Natural killer cell (primary cell): ENCODE data around the gene CCDC8. TPM values are rescaled to one million over a fixed set of nuclear protein-coding genes. Genes with fewer than 3 reads are reported as not detected.

Experiments used
- ATAC-seq, 3 donors: fragments of 150-1000 bp in 2 of 3; fragments of 200-7000 bp in 1 of 3; cut with Tn5 transposase; 1 replicate in 1 of 3; 2 replicates in 2 of 3; pipeline ENCODE4 v1.10.0; 2021; ENCODE audit warnings: mild to moderate bottlenecking in 2 of 3, moderate library complexity in 2 of 3
- DNase-seq, 2 donors: peaks; one replicate each; pipeline versions ENCODE4 v3.0.0 to v3.0.0-alpha.2; 2013 to 2021; ENCODE audit warnings: mixed read lengths in 1 of 2
- H3K27ac ChIP-seq: one replicate; pipeline ENCODE4 v1.5.1; 2013; ENCODE audit warnings: mild to moderate bottlenecking, low read length
- H3K27me3 ChIP-seq: one replicate; pipeline ENCODE4 v1.6.1; 2013; ENCODE audit warnings: low read length; ENCODE audit not compliant: control insufficient read depth, insufficient read depth
- H3K36me3 ChIP-seq: one replicate; pipeline ENCODE4 v1.6.1; 2013; ENCODE audit warnings: low read length; ENCODE audit not compliant: control insufficient read depth, insufficient read depth
- H3K4me1 ChIP-seq: one replicate; pipeline ENCODE4 v1.6.1; 2013; ENCODE audit warnings: low read length; ENCODE audit not compliant: control insufficient read depth, insufficient read depth
- H3K4me3 ChIP-seq: one replicate; pipeline ENCODE4 v1.5.1; 2013; ENCODE audit warnings: low read length
- H3K9me3 ChIP-seq: one replicate; pipeline ENCODE4 v1.6.1; 2013; ENCODE audit warnings: low read length; ENCODE audit not compliant: control insufficient read depth, insufficient read depth
- H3K27ac Mint-ChIP-seq, 2 donors: one replicate each; pipeline ENCODE4 v1.8.0; 2022; ENCODE audit warnings: mild to moderate bottlenecking in 2 of 2, mixed read lengths in 2 of 2, moderate library complexity in 1 of 2
- H3K27me3 Mint-ChIP-seq, 2 donors: one replicate each; pipeline ENCODE4 v1.8.0; 2022; ENCODE audit warnings: low read depth in 2 of 2, mixed read lengths in 2 of 2
- H3K36me3 Mint-ChIP-seq: one replicate; pipeline ENCODE4 v1.8.0; 2022; ENCODE audit warnings: mixed read lengths
- H3K4me1 Mint-ChIP-seq, 2 donors: one replicate each; pipeline ENCODE4 v1.8.0; 2022; ENCODE audit warnings: mixed read lengths in 2 of 2
- H3K4me3 Mint-ChIP-seq: one replicate; pipeline ENCODE4 v1.8.0; 2022; ENCODE audit warnings: mild to moderate bottlenecking, moderate library complexity, mixed read lengths
- H3K9me3 Mint-ChIP-seq, 2 donors: one replicate each; pipeline ENCODE4 v1.8.0; 2022; ENCODE audit warnings: mixed read lengths in 2 of 2
- WGBS: methylation state at CpG from one replicate; pipeline ENCODE4 v1.1.7; 2013; ENCODE audit warnings: missing lambda C conversion rate; ENCODE audit not compliant: insufficient coverage; 5-methylcytosine and 5-hydroxymethylcytosine counted together
- intact Hi-C: fragments of 100-400 bp; cut with micrococcal nuclease; formaldehyde crosslinking; loops from one replicate; pipeline ENCODE4 v1.14.2; 2022
- total RNA-seq, 4 donors: library from RNA; stranded (reverse); fragments of 120-200 nt in 1 of 4; gene quantifications; one replicate each; pipeline versions ENCODE4 v1.2.3 to v1.2.4, GENCODE V29; 2013 to 2022
- TF ChIP-seq, protein P1 (sequence below): fragments of 200-600 bp; IDR thresholded peaks from one replicate; pipeline ENCODE4 v1.8.0; 2022; ENCODE audit warnings: antibody characterized with exemption

The CCDC8 gene
- total RNA-seq, 3 donors from 2014 or later (not counting 1 experiment from before 2014, with no cell fraction given): not detected

DNA sequence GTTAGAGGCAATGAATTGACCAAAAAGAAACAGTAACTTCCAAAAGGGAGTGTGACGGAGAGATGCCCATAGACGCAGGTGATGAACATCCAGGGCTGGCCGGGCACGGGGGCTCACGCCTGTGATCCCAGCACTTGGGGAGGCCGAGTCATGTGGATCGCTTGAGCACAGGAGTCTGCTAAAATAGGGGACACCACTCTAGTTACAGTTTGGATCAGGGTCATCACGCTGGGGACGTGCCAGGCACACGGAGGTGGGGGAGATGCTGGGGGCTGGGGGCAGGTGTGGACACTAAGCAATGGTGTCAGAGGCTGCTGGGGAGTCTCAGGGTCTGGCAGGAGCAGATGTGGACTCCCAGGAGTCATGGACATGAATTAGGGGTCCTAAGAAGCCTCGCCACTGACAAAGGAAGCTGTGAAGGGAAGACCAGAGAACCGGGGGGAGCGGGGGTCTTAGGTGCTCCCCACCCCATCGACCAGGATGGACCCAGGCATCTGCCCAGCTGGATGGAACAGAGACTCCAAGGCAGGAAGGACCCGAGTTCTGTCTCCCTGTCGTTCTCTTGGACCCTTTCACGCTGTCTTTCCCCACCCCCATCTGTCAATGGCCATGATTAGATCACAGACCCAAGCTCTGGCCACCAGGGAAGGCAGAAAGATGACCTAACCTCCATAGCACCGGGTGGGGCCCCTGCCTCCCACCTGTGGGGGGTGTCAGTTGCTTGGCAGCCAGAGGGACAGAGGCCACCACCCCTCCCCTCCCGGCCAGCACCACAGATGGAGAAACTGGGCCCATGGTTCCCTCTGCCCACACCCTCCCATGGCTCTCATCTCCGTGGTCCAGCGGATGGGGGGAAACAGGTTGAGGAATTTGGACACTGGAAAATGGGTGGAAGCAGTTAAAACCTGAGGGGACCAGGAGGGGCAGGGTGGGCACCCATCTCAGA lies 19.6 kb downstream of the CCDC8 start:
- Histone ChIP-seq H3K27ac (no peak overlapping the region), H3K9me3 (no peaks in the 10 kb centered on the region), H3K36me3 (peaks cover 36% of the 10 kb centered on the region), H3K27me3 (no peaks in the 10 kb centered on the region), H3K4me1 (peaks cover 4% of the 10 kb centered on the region), H3K4me3 (no peak overlapping the region)
- H3K4me1 Mint-ChIP-seq: peaks cover 5 to 6% of the 10 kb centered on the region in 2 donors
- no peaks in the 10 kb centered on the region for H3K36me3 Mint-ChIP-seq
- TF ChIP-seq, protein P1, sequence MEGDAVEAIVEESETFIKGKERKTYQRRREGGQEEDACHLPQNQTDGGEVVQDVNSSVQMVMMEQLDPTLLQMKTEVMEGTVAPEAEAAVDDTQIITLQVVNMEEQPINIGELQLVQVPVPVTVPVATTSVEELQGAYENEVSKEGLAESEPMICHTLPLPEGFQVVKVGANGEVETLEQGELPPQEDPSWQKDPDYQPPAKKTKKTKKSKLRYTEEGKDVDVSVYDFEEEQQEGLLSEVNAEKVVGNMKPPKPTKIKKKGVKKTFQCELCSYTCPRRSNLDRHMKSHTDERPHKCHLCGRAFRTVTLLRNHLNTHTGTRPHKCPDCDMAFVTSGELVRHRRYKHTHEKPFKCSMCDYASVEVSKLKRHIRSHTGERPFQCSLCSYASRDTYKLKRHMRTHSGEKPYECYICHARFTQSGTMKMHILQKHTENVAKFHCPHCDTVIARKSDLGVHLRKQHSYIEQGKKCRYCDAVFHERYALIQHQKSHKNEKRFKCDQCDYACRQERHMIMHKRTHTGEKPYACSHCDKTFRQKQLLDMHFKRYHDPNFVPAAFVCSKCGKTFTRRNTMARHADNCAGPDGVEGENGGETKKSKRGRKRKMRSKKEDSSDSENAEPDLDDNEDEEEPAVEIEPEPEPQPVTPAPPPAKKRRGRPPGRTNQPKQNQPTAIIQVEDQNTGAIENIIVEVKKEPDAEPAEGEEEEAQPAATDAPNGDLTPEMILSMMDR: no peak
- intact Hi-C loops: loop anchor here (2.0 kb wide), 1 partner anchor 149 kb away; no protein-coding TSS in a partner anchor
- no peaks in the 10 kb centered on the region for H3K9me3 Mint-ChIP-seq
- H3K27me3 Mint-ChIP-seq: no peaks in the 10 kb centered on the region
- peak overlapping the region in 1 of 2 donors; percentile 6 for H3K27ac Mint-ChIP-seq
- H3K4me3 Mint-ChIP-seq: no peak overlapping the region
- WGBS: 82% methylated on average over 21 of the region's 21 CpGs
- ATAC-seq (no peak), DNase-seq (no peak)

DNA sequence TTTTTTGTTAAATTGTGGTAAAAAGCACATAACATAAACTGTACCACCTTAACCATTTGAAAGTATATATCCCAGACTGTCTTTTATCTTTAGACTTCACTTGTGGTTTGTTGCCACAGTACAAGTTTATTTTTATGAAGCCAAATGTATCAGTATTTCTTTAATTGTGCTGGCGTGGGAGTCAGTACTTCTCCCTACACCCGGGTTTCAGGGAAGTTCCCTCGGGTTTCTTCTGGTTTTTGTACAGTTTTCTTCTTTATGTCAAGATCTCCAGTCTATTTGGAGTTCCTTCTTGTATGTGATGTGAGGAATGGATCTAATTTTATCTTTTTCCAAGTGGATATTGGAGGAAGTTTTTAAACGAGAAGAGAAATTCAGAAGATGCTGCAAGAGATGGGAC lies 20.5 kb downstream of the CCDC8 start:
- TF ChIP-seq, protein P1: no peak
- Mint-ChIP-seq H3K4me3 (no peak overlapping the region), H3K27ac (peak overlapping the region; percentile 6 to 34), H3K27me3 (no peaks in the 10 kb centered on the region), H3K4me1 (peaks cover 5 to 6% of the 10 kb centered on the region in 2 donors), H3K36me3 (no peaks in the 10 kb centered on the region), H3K9me3 (no peaks in the 10 kb centered on the region)
- WGBS: 46% methylated on average over 4 of the region's 4 CpGs
- no peak for ATAC-seq
- Histone ChIP-seq H3K4me1 (peaks cover 4% of the 10 kb centered on the region), H3K27me3 (no peaks in the 10 kb centered on the region), H3K4me3 (no peak overlapping the region), H3K9me3 (no peaks in the 10 kb centered on the region), H3K36me3 (peaks cover 45% of the 10 kb centered on the region), H3K27ac (no peak overlapping the region)
- intact Hi-C loops: no loop called here
- no peak for DNase-seq

DNA sequence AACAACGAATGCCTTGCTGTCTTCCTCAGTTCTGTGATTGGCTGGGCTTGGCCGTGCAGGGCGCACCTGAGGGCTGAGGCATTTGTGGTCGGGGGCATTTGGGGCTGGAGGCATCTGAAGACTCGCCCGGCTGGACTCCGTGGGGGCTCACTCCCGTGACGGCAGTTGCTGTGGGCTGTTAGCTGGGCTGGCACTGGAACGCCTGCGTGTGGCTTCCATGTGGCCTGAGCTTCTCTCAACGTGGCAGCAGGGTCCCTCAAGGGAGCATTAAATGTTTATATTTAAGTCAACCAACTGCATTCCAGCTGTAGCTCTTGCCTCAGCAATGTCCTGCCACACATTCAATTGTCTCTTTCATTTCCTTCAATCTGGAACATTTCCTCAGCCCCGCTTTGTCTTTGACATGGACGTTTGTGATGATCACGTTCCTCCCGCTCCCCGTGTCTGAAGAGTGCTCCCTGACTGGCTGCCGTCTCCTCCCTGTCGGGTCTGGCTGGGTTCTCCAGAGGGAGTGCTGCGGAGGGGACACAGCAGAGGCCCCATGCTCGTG lies 21.0 kb downstream of the CCDC8 start:
- peaks cover 50% of the 10 kb centered on the region for H3K36me3 ChIP-seq
- H3K27ac ChIP-seq: no peak overlapping the region
- no peaks in the 10 kb centered on the region for H3K36me3 Mint-ChIP-seq
- H3K4me3 ChIP-seq: no peak overlapping the region
- 68% methylated on average over 21 of the region's 21 CpGs for WGBS
- H3K9me3 ChIP-seq: no peaks in the 10 kb centered on the region
- H3K4me3 Mint-ChIP-seq: no peak overlapping the region
- H3K27me3 Mint-ChIP-seq: no peaks in the 10 kb centered on the region
- H3K4me1 Mint-ChIP-seq: peaks cover 5 to 6% of the 10 kb centered on the region in 2 donors
- intact Hi-C loops: no loop called here
- no peak for ATAC-seq
- TF ChIP-seq, protein P1: no peak
- no peak for DNase-seq
- peaks cover 4% of the 10 kb centered on the region for H3K4me1 ChIP-seq
- no peaks in the 10 kb centered on the region for H3K27me3 ChIP-seq
- no peaks in the 10 kb centered on the region for H3K9me3 Mint-ChIP-seq
- peak overlapping the region; percentile 6 to 34 for H3K27ac Mint-ChIP-seq
